Melanocyte of skin (primary cell): ENCODE measurements around the gene S1PR5. TPM values are rescaled to one million over a fixed set of nuclear protein-coding genes. Genes with fewer than 3 reads are reported as not detected.

Source experiments
- small RNA-seq, 2 donors: library from RNA; depleted of rRNA; stranded (forward); fragments of <200 nt; gene quantifications; one replicate each; pipeline ENCODE3, GENCODE V24; 2012
- total RNA-seq, 2 donors: library from RNA; depleted of rRNA; stranded (reverse); fragments of >200 nt; gene quantifications; 2 replicates each; pipeline ENCODE4 v1.2.3, GENCODE V29; 2012

S1PR5 gene
- total RNA-seq: under 1 TPM in 1 of 2 donors, not detected in 1; under 0.01 TPM

GRCh38 chr19:10517361-10517759, at the start of gene S1PR5:
S1PR5 (minus strand) TSS chr19:10517447; CDS start chr19:10515011, 2,436 bp downstream.

DNA sequence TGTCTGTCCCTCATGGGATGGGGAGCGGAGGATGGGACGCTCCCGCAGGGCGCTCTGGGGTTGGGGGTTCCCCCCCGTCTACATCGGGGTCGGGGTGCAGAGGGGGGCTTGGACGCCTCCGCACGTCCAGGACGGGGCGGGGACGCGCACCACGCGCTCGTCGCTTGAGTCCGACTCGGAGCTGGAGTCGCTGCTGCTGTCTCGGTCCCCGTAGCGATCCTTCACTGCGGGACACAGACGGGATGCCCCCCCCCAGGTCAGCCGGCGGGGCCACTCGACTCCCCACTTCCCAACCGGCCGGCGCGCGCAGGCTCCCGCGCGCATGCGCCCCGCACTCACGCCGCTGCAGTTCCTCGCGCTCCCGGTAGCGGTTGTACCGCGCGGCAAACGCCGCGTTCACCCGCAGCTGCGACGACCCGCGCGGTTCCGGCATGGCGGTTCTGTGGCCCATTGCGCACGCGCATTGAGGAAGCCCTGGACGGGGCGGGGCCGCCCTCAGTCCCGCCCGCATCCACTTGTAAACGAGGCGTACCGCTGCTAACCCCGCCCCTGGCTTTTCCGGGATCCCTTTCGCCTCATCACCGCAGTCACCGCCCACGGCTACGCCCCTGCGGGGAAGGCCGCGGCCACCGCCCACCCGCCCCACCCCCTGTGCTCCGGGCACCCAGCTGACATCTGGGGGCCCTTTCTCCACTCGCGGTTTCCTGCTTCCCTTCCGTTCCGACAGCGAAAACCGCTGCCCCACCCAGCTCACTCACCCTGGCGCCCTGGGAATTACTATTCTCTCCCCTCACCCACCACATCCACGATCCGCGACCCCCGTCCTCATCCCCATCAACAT, 48.5 kb upstream of the S1PR5 start, which contains the start of gene KRI1:
Gene KRI1 (minus strand): TSS at position 444 of the 841 bp plus-strand sequence. CDS start 11 bp downstream, at position 433.

GRCh38 chr19:10543420-10544241, 26.4 kb upstream of the S1PR5 start, which contains the start of gene ATG4D:
ATG4D (plus strand) TSS chr19:10543904; CDS start chr19:10544091, 187 bp downstream.

GRCh38 chr19:10503002-10503789, 14.1 kb downstream of the S1PR5 start, which contains the start of gene KEAP1:
KEAP1 (minus strand) TSS chr19:10503356; CDS start chr19:10500033, 3,323 bp downstream.

Small RNAs within 50 kb of the gene (small RNA-seq; reads per million reads assigned to genes)
- gene MIR1238 (0 reads per million in 2 donors), gene RNU7-140P (0 reads per million in 2 donors)

Other genes with a start within 250 kb of the S1PR5 start
- gene ICAM1, start 246.3 kb downstream of the S1PR5 start, total RNA-seq: 10 to 100 TPM; 52.9 to 90.2 TPM
- not detected for gene ICAM4, start 230.5 kb downstream of the S1PR5 start, total RNA-seq
- under 1 TPM; under 0.01 to 0.33 TPM for gene ICAM5, start 227.5 kb downstream of the S1PR5 start, total RNA-seq
- under 1 TPM; 0.33 to 0.34 TPM for gene ZGLP1, start 207.6 kb downstream of the S1PR5 start, total RNA-seq
- 10 to 100 TPM in 1 of 2 donors, 1 to 10 TPM in 1; 10.0 to 13.3 TPM for gene FDX2, start 201.4 kb downstream of the S1PR5 start, total RNA-seq
- gene RAVER1, start 183.9 kb downstream of the S1PR5 start, total RNA-seq: 10 to 100 TPM; 13.1 to 15.3 TPM
- 10 to 100 TPM in 1 of 2 donors, 1 to 10 TPM in 1; 5.5 to 10.3 TPM for gene ICAM3, start 177.8 kb downstream of the S1PR5 start, total RNA-seq
- gene TYK2, start 136.9 kb downstream of the S1PR5 start, total RNA-seq: 10 to 100 TPM; 69.5 to 85.6 TPM
- 100 to 1,000 TPM; 143 to 207 TPM for gene CDC37, start 113.9 kb downstream of the S1PR5 start, total RNA-seq
- 1 to 10 TPM; 5.3 to 6.5 TPM for gene PDE4A, start 96.9 kb downstream of the S1PR5 start, total RNA-seq
- 10 to 100 TPM; 67.3 to 71.6 TPM for gene KEAP1, start 14.1 kb downstream of the S1PR5 start, total RNA-seq
- 10 to 100 TPM; 26.8 to 35.3 TPM for gene ATG4D, start 26.5 kb upstream of the S1PR5 start, total RNA-seq
- 10 to 100 TPM in 1 of 2 donors, 1 to 10 TPM in 1; 5.9 to 10.3 TPM for gene KRI1, start 48.6 kb upstream of the S1PR5 start, total RNA-seq
- 10 to 100 TPM in 1 of 2 donors, 1 to 10 TPM in 1; 10.0 to 12.7 TPM for gene CDKN2D, start 51.5 kb upstream of the S1PR5 start, total RNA-seq
- not detected for gene AP1M2, start 69.9 kb upstream of the S1PR5 start, total RNA-seq
- gene SLC44A2, start 108.1 kb upstream of the S1PR5 start, total RNA-seq: 1 to 10 TPM; 6.7 to 9.3 TPM
- 100 to 1,000 TPM; 106 to 163 TPM for gene ILF3, start 136.9 kb upstream of the S1PR5 start, total RNA-seq
- 10 to 100 TPM; 27.2 to 38.3 TPM for gene QTRT1, start 184.0 kb upstream of the S1PR5 start, total RNA-seq
- gene DNM2, start 200.6 kb upstream of the S1PR5 start, total RNA-seq: 100 to 1,000 TPM; 110 to 114 TPM